Gastrocnemius medialis (tissue), 4 donors: ENCODE measurements around the gene SCNN1G.

Source experiments
- CTCF ChIP-seq, 5 experiments: fragments of 450-650 bp in 3 of 5; fragments of 200-600 bp in 2 of 5; sonication (generic) in 2 of 5; IDR thresholded peaks in 4 of 5; conservative IDR thresholded peaks in 1 of 5; 1 replicate in 4 of 5; 2 replicates in 1 of 5; pipeline ENCODE4 v1.5.1; 2016 to 2019; ENCODE audit warnings: antibody characterized with exemption in 5 of 5, mild to moderate bottlenecking in 3 of 5, moderate library complexity in 3 of 5
- POLR2A ChIP-seq, 2 donors: fragments of 450-650 bp; IDR thresholded peaks; one replicate each; pipeline ENCODE4 v1.6.1; 2017; ENCODE audit warnings: antibody characterized with exemption in 2 of 2, mild to moderate bottlenecking in 2 of 2, moderate library complexity in 2 of 2

DNA sequence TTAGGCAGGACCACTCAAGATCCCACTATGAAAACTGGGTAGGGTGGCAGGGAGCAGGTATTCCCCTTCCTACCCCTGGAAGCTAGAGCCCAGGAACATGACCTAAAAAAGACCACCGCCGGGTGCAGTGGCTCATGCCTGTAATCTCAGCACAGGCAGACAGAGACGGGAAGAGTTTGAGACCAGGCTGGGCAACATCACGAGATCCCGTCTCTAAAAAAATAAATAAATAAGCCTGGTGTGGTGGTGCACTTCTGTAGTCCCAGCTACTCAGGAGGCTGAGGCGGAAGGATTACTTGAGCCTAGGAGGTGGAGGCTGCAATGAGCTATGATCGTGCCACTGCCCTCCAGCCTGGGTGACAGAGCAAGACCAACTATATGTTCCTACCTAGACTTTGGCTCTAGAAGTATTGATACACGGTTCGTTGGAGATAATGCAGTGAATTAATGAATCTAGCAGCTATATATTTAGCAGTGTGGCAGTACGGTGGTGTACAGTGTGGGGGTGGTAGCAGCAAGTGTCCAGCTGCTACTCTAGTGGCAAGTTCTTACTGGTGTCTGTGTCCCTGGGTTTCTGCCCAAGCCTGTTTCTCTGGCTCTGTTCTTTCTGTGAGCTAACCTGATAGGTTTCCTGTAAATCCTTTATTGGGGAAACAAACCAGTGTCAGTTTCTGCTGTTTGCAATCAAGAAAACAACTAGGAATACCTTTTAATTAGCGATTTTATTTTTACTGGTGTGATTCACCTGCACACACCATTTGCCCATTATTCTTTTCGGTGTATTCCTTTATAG, 30.0 kb upstream of the SCNN1G start:
- TF ChIP-seq POLR2A (IDR thresholded peaks at IDR 0.05) (no peak), CTCF (IDR thresholded peaks at IDR 0.05 in 4 of 5, conservative IDR thresholded peaks at IDR 0.05 in 1 of 5) (no peak)
